Right renal pelvis (tissue), 4 donors: ENCODE results near the gene NEDD4. TPM values are rescaled to one million over a fixed set of nuclear protein-coding genes. Genes with fewer than 3 reads are reported as not detected.
"Not testable (repeated sequence)": the region's sequence is repeated elsewhere in the genome, so short reads cannot be mapped to it uniquely, and the experiment has no call there.

Source experiments
- DNase-seq, 4 donors: peaks; one replicate each; pipeline ENCODE4 v3.0.0-alpha.2; 2013; ENCODE audit warnings: low read depth in 4 of 4, low spot score in 3 of 4, missing footprints in 1 of 4
- polyA plus RNA-seq, 4 donors: library from polyadenylated mRNA; unstranded; fragments of 120-200 nt; gene quantifications; one replicate each; pipeline ENCODE4 v1.2.1, GENCODE V29; 2013; ENCODE audit not compliant: insufficient read length in 4 of 4

NEDD4 gene
- polyA plus RNA-seq, 4 donors: 13.7 to 17.7 (median 16.3) TPM

- DNase-seq: no peak
These were observed 201.6 kb downstream of the NEDD4 start for GRCh38 chr15:55791551-55792400.

DNA sequence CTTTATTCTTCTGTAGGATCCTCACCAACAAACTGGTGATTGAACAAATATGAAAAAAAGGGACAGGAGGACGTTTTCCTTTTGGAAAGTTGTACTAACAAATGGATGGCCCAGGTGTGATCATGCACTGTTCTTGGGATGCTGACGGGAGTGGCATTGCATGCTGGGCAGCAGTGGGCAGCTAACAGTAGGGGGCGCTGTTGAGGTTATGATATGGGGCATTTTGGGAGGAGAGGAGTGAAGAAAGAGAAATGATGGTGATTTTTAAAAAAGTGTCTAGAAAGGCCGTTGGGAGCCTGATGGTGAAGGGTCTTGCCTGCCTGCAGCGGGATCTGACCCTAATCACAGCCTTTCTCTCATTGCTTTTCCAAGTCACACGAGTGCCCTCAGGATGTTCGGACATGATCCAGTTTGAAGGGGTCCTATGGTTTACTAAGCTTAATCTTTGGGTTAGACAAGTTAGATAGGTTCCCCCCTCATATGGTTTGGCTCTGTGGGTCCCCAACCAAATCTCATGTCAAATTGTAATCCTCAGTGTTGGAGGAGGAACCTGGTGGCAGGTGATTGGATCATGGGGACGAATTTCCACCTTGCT lies 204.2 kb downstream of the NEDD4 start:
- DNase-seq: no peak

DNA sequence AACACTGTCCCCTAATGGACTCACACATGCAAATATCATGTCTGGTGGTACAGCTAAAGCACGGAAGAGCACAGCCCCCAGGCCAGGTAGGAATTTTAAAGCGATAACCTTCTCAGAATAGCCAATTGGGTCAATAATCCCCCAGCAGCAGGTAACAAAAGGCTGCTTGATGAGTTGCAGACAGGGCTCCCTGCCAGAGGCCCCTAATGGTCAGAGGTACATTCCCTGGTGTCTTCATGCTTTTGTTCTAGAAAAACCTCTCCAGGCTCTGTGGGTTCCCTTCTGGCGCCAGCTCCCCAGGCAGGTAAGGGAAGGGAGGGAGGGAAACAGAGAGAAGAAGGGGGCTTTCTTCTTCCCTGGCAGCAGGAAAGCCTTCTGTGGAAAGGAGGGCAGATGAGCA lies 207.1 kb downstream of the NEDD4 start:
- DNase-seq: no peak

GRCh38 chr15:55785593-55785992 lies 207.8 kb downstream of the NEDD4 start:
- DNase-seq: not testable (repeated sequence)

DNA sequence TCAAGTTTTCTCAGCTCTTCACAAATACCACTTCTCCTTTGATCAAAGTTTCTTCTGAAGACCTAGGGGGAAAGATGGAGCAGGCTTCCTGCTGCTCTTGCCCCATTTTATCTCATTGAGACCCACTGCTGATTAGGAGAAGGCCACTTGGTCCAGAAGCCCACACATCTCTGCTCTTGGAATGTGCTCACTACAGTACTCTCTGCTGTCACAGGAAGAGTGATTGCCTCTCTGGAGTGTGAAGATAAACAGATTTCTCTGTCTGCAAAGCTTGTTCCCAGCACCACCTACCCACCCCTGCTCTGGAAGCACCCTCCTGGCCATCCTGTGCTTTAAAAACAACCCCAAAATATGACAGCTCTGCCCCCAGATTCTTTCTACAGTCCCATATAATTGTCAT lies 209.1 kb downstream of the NEDD4 start:
- no peak for DNase-seq

DNA sequence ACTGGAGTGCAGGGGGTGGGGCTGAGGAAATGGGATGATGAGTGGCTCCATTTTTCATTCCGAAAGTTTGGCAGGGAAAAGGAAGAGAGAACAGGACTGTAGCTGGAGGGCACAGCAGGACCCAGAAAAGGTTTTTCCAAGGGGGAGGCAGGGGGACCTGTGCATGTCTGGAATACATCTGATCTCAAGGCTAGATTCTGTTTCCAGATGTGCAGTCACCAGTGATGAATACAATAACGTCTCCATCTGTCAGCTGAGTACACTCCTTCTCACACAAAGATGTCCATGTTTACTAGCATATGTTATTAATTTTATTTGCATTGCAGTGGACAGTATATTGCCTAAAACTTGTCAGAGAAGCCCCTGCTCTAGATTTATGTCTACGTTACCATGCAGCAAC lies 210.5 kb downstream of the NEDD4 start:
- DNase-seq: no peak

DNA sequence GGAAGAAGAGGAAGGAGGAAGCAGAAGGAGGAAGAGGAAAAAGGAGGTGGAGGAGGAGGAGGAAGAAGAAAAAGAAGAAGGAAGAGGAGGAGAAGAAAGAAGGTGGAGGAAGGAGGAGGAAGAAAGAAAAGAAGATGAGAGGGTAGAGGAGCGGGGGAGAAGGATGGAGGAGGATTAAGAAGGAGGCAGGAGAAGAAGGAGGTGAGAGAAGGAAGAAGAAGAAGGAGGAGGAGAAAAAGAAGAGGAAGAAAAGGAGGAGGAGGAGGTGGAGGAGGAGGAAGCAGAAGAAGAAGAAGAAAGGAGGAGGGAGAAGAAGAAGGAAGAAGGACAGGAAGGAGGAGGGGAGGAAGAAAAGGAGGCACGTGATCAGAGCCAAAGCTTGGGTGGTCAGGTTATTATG lies 213.1 kb downstream of the NEDD4 start:
- no peak for DNase-seq

- no peak for DNase-seq
These were observed 214.5 kb downstream of the NEDD4 start for GRCh38 chr15:55778932-55779331.
